Epithelial cell of proximal tubule (primary cell): ENCODE measurements around the gene ITM2C. TPM values are rescaled to one million over a fixed set of nuclear protein-coding genes. Genes with fewer than 3 reads are reported as not detected.

Experiments
- DNase-seq: peaks from one replicate; pipeline ENCODE4 v3.0.0-alpha.2; 2011; ENCODE audit warnings: low read depth
- H3K4me3 ChIP-seq: 2 replicates; pipeline ENCODE4 v1.5.1; 2011; ENCODE audit warnings: low read depth, mild to moderate bottlenecking, low read length
- total RNA-seq: library from RNA; depleted of rRNA; stranded (reverse); fragments of >200 nt; gene quantifications from 2 replicates; pipeline ENCODE4 v1.2.3, GENCODE V29; 2015
- TF ChIP-seq, protein P1 (sequence below): conservative IDR thresholded peaks from 2 replicates; pipeline ENCODE4 v1.5.1; 2012; ENCODE audit warnings: low read depth, mild to moderate bottlenecking, low read length

ITM2C gene
- total RNA-seq, 1 donor from 2014 or later = 169 TPM

DNA sequence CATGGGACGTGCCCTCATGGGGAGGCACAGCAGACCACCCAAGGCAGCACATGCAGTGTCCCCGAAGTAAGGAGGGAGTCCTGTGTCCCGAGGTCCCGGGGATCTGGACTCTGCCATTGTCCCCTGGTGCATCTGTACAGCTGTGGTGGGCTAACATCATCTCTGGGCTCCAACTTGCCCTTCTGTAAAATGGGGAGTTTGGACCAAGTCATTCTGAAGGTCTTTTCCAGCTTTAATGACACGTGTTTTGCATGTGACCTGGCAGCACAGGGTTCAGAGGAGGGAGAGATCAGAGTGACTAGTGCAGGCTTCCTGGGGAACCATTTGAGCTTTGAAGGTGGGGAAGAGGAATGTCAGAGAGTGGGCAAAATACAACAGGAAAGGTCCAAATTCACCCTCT, 21.5 kb downstream of the ITM2C start:
- TF ChIP-seq, protein P1, sequence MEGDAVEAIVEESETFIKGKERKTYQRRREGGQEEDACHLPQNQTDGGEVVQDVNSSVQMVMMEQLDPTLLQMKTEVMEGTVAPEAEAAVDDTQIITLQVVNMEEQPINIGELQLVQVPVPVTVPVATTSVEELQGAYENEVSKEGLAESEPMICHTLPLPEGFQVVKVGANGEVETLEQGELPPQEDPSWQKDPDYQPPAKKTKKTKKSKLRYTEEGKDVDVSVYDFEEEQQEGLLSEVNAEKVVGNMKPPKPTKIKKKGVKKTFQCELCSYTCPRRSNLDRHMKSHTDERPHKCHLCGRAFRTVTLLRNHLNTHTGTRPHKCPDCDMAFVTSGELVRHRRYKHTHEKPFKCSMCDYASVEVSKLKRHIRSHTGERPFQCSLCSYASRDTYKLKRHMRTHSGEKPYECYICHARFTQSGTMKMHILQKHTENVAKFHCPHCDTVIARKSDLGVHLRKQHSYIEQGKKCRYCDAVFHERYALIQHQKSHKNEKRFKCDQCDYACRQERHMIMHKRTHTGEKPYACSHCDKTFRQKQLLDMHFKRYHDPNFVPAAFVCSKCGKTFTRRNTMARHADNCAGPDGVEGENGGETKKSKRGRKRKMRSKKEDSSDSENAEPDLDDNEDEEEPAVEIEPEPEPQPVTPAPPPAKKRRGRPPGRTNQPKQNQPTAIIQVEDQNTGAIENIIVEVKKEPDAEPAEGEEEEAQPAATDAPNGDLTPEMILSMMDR = no peak
- DNase-seq = no peak
- H3K4me3 ChIP-seq = no peak overlapping the region

DNA sequence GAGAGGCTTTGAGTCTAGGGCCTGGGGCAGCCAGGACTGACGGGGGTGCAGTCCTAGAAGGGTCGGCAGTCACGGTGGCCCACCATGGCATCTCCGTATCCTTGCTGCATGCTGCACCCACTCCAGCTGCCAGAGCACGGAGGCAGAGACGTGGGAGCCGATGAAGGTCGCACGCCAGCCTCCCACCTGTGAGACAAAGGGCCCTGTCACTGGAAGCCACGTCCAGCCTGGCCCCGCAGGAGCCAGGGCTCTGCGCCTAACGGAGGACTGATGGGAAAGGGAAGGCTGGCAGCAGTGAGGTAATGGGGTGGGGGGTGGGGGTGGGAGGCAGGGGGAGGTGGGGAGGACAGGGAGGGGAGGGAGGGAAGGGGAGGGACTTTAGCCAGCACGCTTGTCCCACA, 21.9 kb downstream of the ITM2C start:
- TF ChIP-seq, protein P1 = no peak
- H3K4me3 ChIP-seq = no peak overlapping the region
- no peak for DNase-seq

DNA sequence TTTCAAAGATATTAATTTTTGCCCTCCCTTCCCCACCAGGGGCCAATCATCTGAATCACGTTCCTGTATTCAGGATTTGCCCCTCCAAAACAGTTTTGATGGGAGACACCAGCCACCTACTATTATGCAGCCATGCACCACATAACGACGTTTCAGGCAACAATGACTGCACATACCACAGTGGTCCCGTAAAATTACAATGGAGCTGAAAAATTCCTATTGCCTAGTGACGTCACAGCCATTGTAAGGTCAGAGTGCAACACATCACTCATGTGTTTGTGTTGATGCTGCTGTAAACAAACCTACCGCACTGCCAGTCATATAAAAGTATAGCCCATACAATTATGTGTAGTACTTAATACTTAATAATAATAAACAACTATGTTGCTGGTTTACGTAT, 22.6 kb downstream of the ITM2C start:
- H3K4me3 ChIP-seq = no peak overlapping the region
- TF ChIP-seq, protein P1 = no peak
- no peak for DNase-seq

DNA sequence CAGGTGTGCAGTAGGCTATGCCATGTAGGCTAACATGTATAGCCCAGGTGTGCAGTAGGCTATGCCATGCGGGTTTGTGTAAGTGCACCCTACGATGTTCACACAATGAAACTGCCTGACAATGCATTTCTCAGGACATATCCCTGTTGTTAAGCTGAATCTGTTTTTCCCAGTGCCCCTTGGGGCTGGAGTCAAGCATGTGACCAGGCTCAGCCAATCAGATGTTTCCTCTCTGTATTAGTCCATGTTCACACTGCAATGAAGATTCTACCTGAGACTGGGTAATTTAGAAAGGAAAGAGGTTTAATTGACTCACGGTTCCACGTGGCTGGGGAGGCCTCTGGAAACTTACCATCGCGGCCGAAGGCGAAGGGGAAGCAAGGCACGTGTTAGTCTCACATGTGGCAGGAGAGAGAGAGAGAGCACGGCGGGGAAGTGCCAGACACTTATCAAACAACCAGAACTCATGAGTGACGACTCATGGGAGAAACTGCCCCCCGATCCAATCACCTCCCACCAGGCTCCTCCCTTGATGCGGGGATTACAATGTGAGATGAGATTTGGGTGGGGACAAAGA, 24.2 kb downstream of the ITM2C start:
- DNase-seq = no peak
- TF ChIP-seq, protein P1 = no peak
- no peak overlapping the region for H3K4me3 ChIP-seq

DNA sequence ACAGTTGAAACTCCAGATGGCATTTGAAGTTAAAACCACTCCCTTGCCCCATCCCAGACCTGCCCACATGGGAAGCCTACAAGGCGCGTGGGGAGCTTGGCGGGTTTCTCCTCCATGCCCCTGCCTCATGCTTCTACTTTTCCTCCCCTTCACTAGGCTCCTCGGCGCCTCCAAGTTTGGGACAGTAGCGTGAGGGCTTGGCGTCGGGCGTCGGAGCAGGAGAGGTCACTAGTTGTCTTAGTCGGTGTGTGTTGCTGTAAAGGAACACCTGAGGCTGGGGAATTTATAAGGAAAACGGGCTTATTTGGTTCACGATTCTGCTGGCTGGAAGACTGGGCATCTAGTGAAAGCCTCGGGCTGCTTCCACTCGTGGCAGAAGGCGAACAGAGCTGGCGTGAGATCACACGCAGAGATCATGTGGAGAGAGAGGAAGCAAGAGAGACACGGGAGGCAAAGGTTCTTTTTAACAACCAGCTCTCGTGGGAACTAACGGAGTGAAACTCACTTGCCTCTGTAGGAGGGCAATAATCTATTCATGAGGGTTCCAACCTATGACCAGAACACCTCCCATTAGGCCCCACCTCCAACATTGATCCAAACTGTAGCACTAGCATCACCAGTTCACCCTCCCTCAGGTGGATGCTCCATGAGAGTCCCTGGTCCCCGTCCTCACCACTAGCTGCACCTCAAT, 25.3 kb downstream of the ITM2C start:
- H3K4me3 ChIP-seq = no peak overlapping the region
- TF ChIP-seq, protein P1 = no peak
- no peak for DNase-seq

DNA sequence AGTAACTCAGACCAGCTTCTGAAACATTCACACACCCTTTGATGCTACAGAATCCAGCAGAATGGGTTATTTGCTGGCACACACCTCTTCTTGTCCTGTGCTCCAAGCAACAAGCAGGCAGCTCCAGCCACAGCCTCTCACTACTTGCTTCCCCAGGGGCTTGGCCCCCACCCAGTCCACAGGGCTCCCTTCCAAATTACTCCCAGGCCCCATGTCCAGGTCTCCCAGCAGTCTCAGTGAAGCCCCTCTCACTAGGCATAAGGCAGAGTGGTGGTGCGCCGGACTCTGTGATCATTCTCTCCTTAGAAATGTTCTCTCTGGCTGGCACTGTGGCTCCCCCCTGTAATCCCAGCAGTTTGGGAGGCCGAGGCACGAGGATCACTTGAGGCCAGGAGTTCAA, 25.9 kb downstream of the ITM2C start:
- DNase-seq = no peak
- TF ChIP-seq, protein P1 = no peak
- no peak overlapping the region for H3K4me3 ChIP-seq

DNA sequence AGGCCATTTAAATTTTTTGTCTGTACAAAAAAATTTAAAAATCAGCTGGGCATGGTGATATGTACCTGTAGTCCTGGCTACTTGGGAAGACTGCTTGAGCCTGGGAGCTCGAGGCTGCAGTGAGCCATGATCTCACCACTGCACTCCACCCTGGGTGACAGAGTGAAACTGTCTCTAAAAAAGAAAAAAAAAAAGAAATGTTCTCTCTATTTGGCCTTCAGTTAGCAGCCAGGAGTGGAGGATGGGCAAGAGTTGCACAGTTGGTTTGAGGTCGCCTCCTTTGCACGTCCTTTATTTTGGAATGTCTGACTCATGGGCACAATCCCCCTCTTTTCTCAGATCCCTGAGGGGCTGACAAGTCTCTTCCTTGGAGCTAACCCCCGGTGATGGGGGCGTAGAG, 26.3 kb downstream of the ITM2C start:
- H3K4me3 ChIP-seq = no peak overlapping the region
- TF ChIP-seq, protein P1 = no peak
- no peak for DNase-seq
